K562 (cell line): ENCODE measurements around the gene DVL3. TPM values are rescaled to one million over a fixed set of nuclear protein-coding genes. Genes with fewer than 3 reads are reported as not detected.
A peak's percentile ranks its signal among the peaks of the same experiment; 100 is the strongest.

Experiments used
- ATAC-seq: fragments of 200-7000 bp; cut with Tn5 transposase; 3 replicates; pipeline ENCODE4 v1.9.1; 2020; ENCODE audit warnings: moderate library complexity
- BruUV-seq: library from RNA; stranded (reverse); fragments of 400-500 nt; replicated peaks from 2 replicates; lab custom pipeline; 2021; lab: Mats Ljungman, UMichigan
- CTCF ChIA-PET: fragments of 300-600 bp; formaldehyde crosslinking; extraction: SDS; loops from one replicate; lab custom pipeline; 2021; ENCODE audit warnings: low intra/inter-chr PET ratio; lab: Yijun Ruan, JAX
- POLR2A ChIA-PET: fragments of 300-600, 350-650 bp; sonication (Branson Sonifier 250); formaldehyde crosslinking; extraction: SDS; loops from one replicate; lab custom pipeline; 2021; ENCODE audit warnings: antibody characterized with exemption, inconsistent platforms; lab: Yijun Ruan, JAX
- DNase-seq, 4 experiments: peaks; one replicate each; pipeline versions ENCODE4 v3.0.0 to v3.0.0-alpha.2; 2011 to 2018; ENCODE audit warnings: low spot score in 3 of 4, mixed read lengths in 3 of 4; ENCODE audit errors: extremely low read depth in 1 of 4
- FAIRE-seq: peaks from 2 replicates; lab custom pipeline; 2011; peaks lifted over from hg19 to GRCh38; lab: Jason Lieb, UNC
- H2AFZ ChIP-seq: 2 replicates; pipeline ENCODE4 v1.6.0; 2011; ENCODE audit warnings: low read depth, low read length, control low read depth, inconsistent platforms
- H3K27ac ChIP-seq: fragments of 200-600 bp; 3 replicates; pipeline ENCODE4 v1.8.0; 2011; ENCODE audit warnings: low read depth, mild to moderate bottlenecking, control low read depth, inconsistent platforms, low read length, moderate library complexity, mixed read lengths; ENCODE audit errors: extremely low read depth
- H3K27me3 ChIP-seq, 2 experiments: fragments of 300-600 bp in 1 of 2; 2 replicates in 1 of 2; 3 replicates in 1 of 2; pipeline versions ENCODE4 v1.6.0 to v1.8.0; 2011; ENCODE audit warnings: inconsistent platforms in 2 of 2, low read length in 2 of 2, mild to moderate bottlenecking in 1 of 2, mixed read lengths in 1 of 2, moderate library complexity in 1 of 2; ENCODE audit not compliant: control insufficient read depth in 2 of 2, insufficient read depth in 2 of 2
- H3K36me3 ChIP-seq: fragments of 300-600 bp; 3 replicates; pipeline ENCODE4 v1.8.0; 2011; ENCODE audit warnings: mild to moderate bottlenecking, low read length, inconsistent platforms; ENCODE audit not compliant: control insufficient read depth, insufficient read depth
- H3K4me1 ChIP-seq, 2 experiments: fragments of 200-600 bp in 1 of 2; replicated peaks in 1 of 2; 2 replicates in 1 of 2; 3 replicates in 1 of 2; pipeline versions ENCODE4 v1.5.1 to v1.8.0; 2011; ENCODE audit warnings: inconsistent platforms in 2 of 2, low read length in 2 of 2, mild to moderate bottlenecking in 1 of 2, mixed read lengths in 1 of 2, moderate library complexity in 1 of 2; ENCODE audit not compliant: control insufficient read depth in 2 of 2, insufficient read depth in 2 of 2
- H3K4me2 ChIP-seq: 2 replicates; pipeline ENCODE4 v1.6.1; 2011; ENCODE audit warnings: low read length, control low read depth, inconsistent platforms, mixed read lengths; ENCODE audit not compliant: insufficient read depth
- H3K4me3 ChIP-seq: fragments of 200-600 bp; sonication (generic), shearing (Covaris generic); 2 replicates; pipeline ENCODE4 v1.5.1; 2016; ENCODE audit warnings: control low read depth, inconsistent platforms
- H3K79me2 ChIP-seq: fragments of 200-600 bp; 3 replicates; pipeline ENCODE4 v1.8.0; 2011; ENCODE audit warnings: low read length, inconsistent platforms; ENCODE audit not compliant: control insufficient read depth, insufficient read depth
- H3K9ac ChIP-seq, 2 experiments: 2 replicates each; pipeline versions ENCODE4 v1.6.0 to v1.6.1; 2011; ENCODE audit warnings: low read depth in 2 of 2, low read length in 2 of 2, control low read depth in 1 of 2, inconsistent platforms in 1 of 2, mild to moderate bottlenecking in 1 of 2, mixed read lengths in 1 of 2; ENCODE audit not compliant: insufficient read depth in 1 of 2
- H3K9me1 ChIP-seq: one replicate; pipeline ENCODE4 v1.6.0; 2011; ENCODE audit warnings: inconsistent platforms, mild to moderate bottlenecking, low read length, moderate library complexity; ENCODE audit not compliant: control insufficient read depth, insufficient read depth
- H3K9me3 ChIP-seq: replicated peaks from 2 replicates; pipeline ENCODE4 v1.5.1; 2011; ENCODE audit warnings: low read depth, low read length, inconsistent platforms; ENCODE audit not compliant: control insufficient read depth, insufficient read depth
- H4K20me1 ChIP-seq: replicated peaks from 2 replicates; pipeline ENCODE4 v1.6.1; 2011; ENCODE audit warnings: low read length, inconsistent platforms, mixed read lengths; ENCODE audit not compliant: control insufficient read depth, insufficient read depth
- BRD4 ChIP-seq: fragments of 200-600 bp; sonication (generic); IDR thresholded peaks from 2 replicates; pipeline ENCODE4 v1.6.1; 2017; ENCODE audit warnings: inconsistent platforms
- NFRKB ChIP-seq: fragments of 450-650 bp; IDR thresholded peaks from 2 replicates; pipeline ENCODE4 v1.6.1; 2016; ENCODE audit warnings: low read depth
- NR2F6 ChIP-seq: fragments of 450-650 bp; formaldehyde crosslinking; IDR thresholded peaks from 2 replicates; pipeline ENCODE4 v1.4.0; 2020; ENCODE audit warnings: mild to moderate bottlenecking
- POLR2G ChIP-seq: fragments of 200-400 bp; formaldehyde crosslinking; IDR thresholded peaks from 2 replicates; pipeline ENCODE4 v1.6.1; 2017; ENCODE audit warnings: low read depth, mild to moderate bottlenecking, antibody characterized with exemption, low read length, moderate library complexity
- WGBS: fragments of 100-300 bp; shearing (Covaris generic); methylation state at CpG from one replicate; pipeline ENCODE4 v1.1.6; 2016; ENCODE audit warnings: low coverage, mixed read lengths; ENCODE audit not compliant: insufficient coverage; ENCODE audit errors: missing lambda C conversion rate; 5-methylcytosine and 5-hydroxymethylcytosine counted together
- in situ Hi-C: fragments of 300-500 bp; cut with MboI; formaldehyde crosslinking; loops from 4 replicates; pipeline ENCODE4 v1.15.0; 2018; ENCODE audit warnings: inconsistent platforms, mixed read lengths
- intact Hi-C: fragments of 100-400 bp; cut with micrococcal nuclease; formaldehyde crosslinking; loops from 2 replicates; pipeline ENCODE4 v1.14.2; 2022
- polyA plus RNA-seq, 8 experiments: library from polyadenylated mRNA; depleted of rRNA in 4 of 8; stranded (reverse) in 5 of 8; unstranded in 3 of 8; fragments of >200 nt; fragmentation: Nextera tagmentation in 2 of 8; fragmentation: Illumina TruSeq in 1 of 8; extraction: Ambion mirVana in 2 of 8; extraction: Trizol in 1 of 8; gene quantifications; 2 replicates each; pipeline versions ENCODE4 v1.2.1 to v1.2.3, GENCODE V29; 2011 to 2014; ENCODE audit warnings: inconsistent platforms in 1 of 8, missing spikeins in 1 of 8
- total RNA-seq, 7 experiments: library from RNA; depleted of rRNA in 6 of 7; stranded (reverse); fragments of >200 nt in 6 of 7; fragmentation: Illumina TruSeq in 2 of 7; extraction: Trizol in 2 of 7; gene quantifications; 2 replicates each; pipeline versions ENCODE4 v1.2.1 to v1.2.3, GENCODE V29; 2011 to 2021; ENCODE audit warnings: low replicate concordance in 1 of 7
- TF ChIP-seq, protein P1 (sequence below): sonication (generic); formaldehyde crosslinking; IDR thresholded peaks from 2 replicates; pipeline ENCODE4 v1.8.1; 2023; ENCODE audit warnings: mild to moderate bottlenecking, missing genetic modification reagents

The DVL3 gene
- total and polyA plus RNA-seq, 9 of the 15 experiments (the other 6 are each of a cell fraction or from before 2014, with no cell fraction given): 3.1 to 57.9 (median 20.1) TPM

GRCh38 chr3:184169896-184170875 is 15.0 kb downstream of the DVL3 start:
- H3K27me3 ChIP-seq: no peaks in the 10 kb centered on the region
- no peak overlapping the region for H2AFZ ChIP-seq
- POLR2A ChIA-PET: interaction anchor here (0.6 to 1.8 kb wide), 9 partner anchors 8 to 189 kb away, joined by 3 to 7 read pairs (median 5); partner anchors contain the start of genes ABCF3 and DVL3
- H3K79me2 ChIP-seq: peaks cover 7% of the 10 kb centered on the region
- BruUV-seq: no TSS peak
- H3K9me3 ChIP-seq: no peaks in the 10 kb centered on the region
- no peak overlapping the region for H3K4me2 ChIP-seq
- H3K36me3 ChIP-seq: peaks cover 82% of the 10 kb centered on the region
- no peaks in the 10 kb centered on the region for H4K20me1 ChIP-seq
- in situ Hi-C loops: no loop called here
- no peak for FAIRE-seq
- DNase-seq: no peak
- no peaks in the 10 kb centered on the region for H3K9me1 ChIP-seq
- no peak overlapping the region for H3K4me3 ChIP-seq
- intact Hi-C loops: loop anchor here (5.0 kb wide), 2 partner anchors 33 to 127 kb away; partner anchors contain the start of genes EIF2B5 and PSMD2
- H3K27ac ChIP-seq: no peak overlapping the region
- no peak for ATAC-seq
- H3K4me1 ChIP-seq: peaks cover 27 to 28% of the 10 kb centered on the region in 2 experiments; a peak in 4 of 5 replicates
- no peak overlapping the region for H3K9ac ChIP-seq
- CTCF ChIA-PET: no interaction called here
- 94% methylated on average over 36 of the region's 66 CpGs for WGBS
- TF ChIP-seq POLR2G: 0 out of 2 replicates have a peak, but pooled peaks have one; percentile 33
- no peak for TF ChIP-seq BRD4
- no peak for TF ChIP-seq NFRKB
- no peak for TF ChIP-seq NR2F6
- TF ChIP-seq, protein P1, sequence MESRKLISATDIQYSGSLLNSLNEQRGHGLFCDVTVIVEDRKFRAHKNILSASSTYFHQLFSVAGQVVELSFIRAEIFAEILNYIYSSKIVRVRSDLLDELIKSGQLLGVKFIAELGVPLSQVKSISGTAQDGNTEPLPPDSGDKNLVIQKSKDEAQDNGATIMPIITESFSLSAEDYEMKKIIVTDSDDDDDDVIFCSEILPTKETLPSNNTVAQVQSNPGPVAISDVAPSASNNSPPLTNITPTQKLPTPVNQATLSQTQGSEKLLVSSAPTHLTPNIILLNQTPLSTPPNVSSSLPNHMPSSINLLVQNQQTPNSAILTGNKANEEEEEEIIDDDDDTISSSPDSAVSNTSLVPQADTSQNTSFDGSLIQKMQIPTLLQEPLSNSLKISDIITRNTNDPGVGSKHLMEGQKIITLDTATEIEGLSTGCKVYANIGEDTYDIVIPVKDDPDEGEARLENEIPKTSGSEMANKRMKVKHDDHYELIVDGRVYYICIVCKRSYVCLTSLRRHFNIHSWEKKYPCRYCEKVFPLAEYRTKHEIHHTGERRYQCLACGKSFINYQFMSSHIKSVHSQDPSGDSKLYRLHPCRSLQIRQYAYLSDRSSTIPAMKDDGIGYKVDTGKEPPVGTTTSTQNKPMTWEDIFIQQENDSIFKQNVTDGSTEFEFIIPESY (CRISPR knock-in tag): peak; percentile 57; the same call in 1 of the 2 replicates
